Mesenchymal stem cell (in vitro differentiated cells and primary cell): ENCODE measurements around the gene ADI1.

Experiments used
- DNase-seq: peaks from one replicate; pipeline ENCODE4 v3.0.0-alpha.2; 2013
- H2AFZ ChIP-seq: one replicate; pipeline ENCODE4 v1.6.1; 2013; ENCODE audit warnings: low read depth, mild to moderate bottlenecking, control low read depth, inconsistent platforms, low read length, moderate library complexity
- H2AK5ac ChIP-seq: 2 replicates; pipeline ENCODE4 v1.6.1; 2013; ENCODE audit warnings: low read length, moderate library complexity, mild to moderate bottlenecking, inconsistent platforms; ENCODE audit not compliant: severe bottlenecking
- H2BK120ac ChIP-seq: one replicate; pipeline ENCODE4 v1.6.1; 2013; ENCODE audit warnings: low read depth, mild to moderate bottlenecking, inconsistent platforms, low read length, moderate library complexity
- H2BK12ac ChIP-seq, 2 experiments: one replicate each; pipeline ENCODE4 v1.6.1; 2013; ENCODE audit warnings: inconsistent platforms in 2 of 2, low read length in 2 of 2, mild to moderate bottlenecking in 2 of 2, moderate library complexity in 2 of 2, control low read depth in 1 of 2
- H2BK15ac ChIP-seq: one replicate; pipeline ENCODE4 v1.6.1; 2013; ENCODE audit warnings: mild to moderate bottlenecking, low read depth, inconsistent platforms; ENCODE audit not compliant: poor library complexity, severe bottlenecking
- H2BK5ac ChIP-seq: 2 replicates; pipeline ENCODE4 v1.6.1; 2013; ENCODE audit warnings: low read depth, mild to moderate bottlenecking, low read length, control low read depth, inconsistent platforms; ENCODE audit not compliant: poor library complexity, severe bottlenecking
- H3K14ac ChIP-seq, 2 experiments: one replicate each; pipeline ENCODE4 v1.6.1; 2013; ENCODE audit warnings: inconsistent platforms in 2 of 2, low read length in 2 of 2, control low read depth in 1 of 2, mild to moderate bottlenecking in 1 of 2, moderate library complexity in 1 of 2
- H3K18ac ChIP-seq, 2 experiments: one replicate each; pipeline ENCODE4 v1.6.1; 2013; ENCODE audit warnings: inconsistent platforms in 2 of 2, low read length in 2 of 2, control low read depth in 1 of 2, low read depth in 1 of 2, mild to moderate bottlenecking in 1 of 2
- H3K23ac ChIP-seq, 2 experiments: one replicate each; pipeline ENCODE4 v1.6.1; 2013; ENCODE audit warnings: inconsistent platforms in 2 of 2, low read length in 2 of 2, mild to moderate bottlenecking in 2 of 2, moderate library complexity in 2 of 2, control low read depth in 1 of 2
- H3K27ac ChIP-seq: 2 replicates; pipeline ENCODE4 v1.5.1; 2013; ENCODE audit warnings: mild to moderate bottlenecking, moderate library complexity, low read length, control low read depth, inconsistent platforms; ENCODE audit not compliant: poor library complexity, severe bottlenecking
- H3K27me3 ChIP-seq, 2 experiments: 2 replicates each; pipeline versions ENCODE4 v1.6.1 to v1.7.0; 2013; ENCODE audit warnings: low read length in 2 of 2, mild to moderate bottlenecking in 2 of 2, moderate library complexity in 2 of 2, control low read depth in 1 of 2, inconsistent platforms in 1 of 2; ENCODE audit not compliant: control insufficient read depth in 1 of 2, insufficient read depth in 1 of 2
- H3K36me3 ChIP-seq, 2 experiments: 2 replicates each; pipeline versions ENCODE4 v1.6.1 to v1.7.0; 2013; ENCODE audit warnings: low read length in 2 of 2, control low read depth in 1 of 2, inconsistent platforms in 1 of 2, low read depth in 1 of 2, mild to moderate bottlenecking in 1 of 2; ENCODE audit not compliant: insufficient read depth in 2 of 2, control insufficient read depth in 1 of 2
- H3K4ac ChIP-seq, 2 experiments: one replicate each; pipeline ENCODE4 v1.6.1; 2013; ENCODE audit warnings: inconsistent platforms in 2 of 2, low read length in 2 of 2, mild to moderate bottlenecking in 2 of 2, moderate library complexity in 2 of 2, control low read depth in 1 of 2, low read depth in 1 of 2
- H3K4me1 ChIP-seq: 2 replicates; pipeline ENCODE4 v1.6.1; 2013; ENCODE audit warnings: low read depth, low read length, control low read depth; ENCODE audit not compliant: control insufficient read depth, insufficient read depth
- H3K4me2 ChIP-seq: 2 replicates; pipeline ENCODE4 v1.6.1; 2013; ENCODE audit warnings: low read length, mild to moderate bottlenecking, inconsistent platforms; ENCODE audit not compliant: poor library complexity, severe bottlenecking
- H3K4me3 ChIP-seq, 2 experiments: 2 replicates each; pipeline versions ENCODE4 v1.5.1 to v1.7.0; 2013; ENCODE audit warnings: low read length in 2 of 2, mild to moderate bottlenecking in 2 of 2, control low read depth in 1 of 2, low read depth in 1 of 2; ENCODE audit not compliant: insufficient read depth in 1 of 2
- H3K79me1 ChIP-seq: replicated peaks from 2 replicates; pipeline ENCODE4 v1.6.1; 2013; ENCODE audit warnings: mild to moderate bottlenecking, control low read depth, low read length, inconsistent platforms; ENCODE audit not compliant: poor library complexity, severe bottlenecking
- H3K9ac ChIP-seq: 2 replicates; pipeline ENCODE4 v1.7.0; 2013; ENCODE audit warnings: mild to moderate bottlenecking, low read length, moderate library complexity
- H3K9me3 ChIP-seq: 2 replicates; pipeline ENCODE4 v1.7.0; 2013; ENCODE audit warnings: mild to moderate bottlenecking, low read length; ENCODE audit not compliant: control insufficient read depth
- H4K8ac ChIP-seq: one replicate; pipeline ENCODE4 v1.6.1; 2013; ENCODE audit warnings: inconsistent platforms, mild to moderate bottlenecking, low read length, moderate library complexity
- H4K91ac ChIP-seq: one replicate; pipeline ENCODE4 v1.6.1; 2013; ENCODE audit warnings: mild to moderate bottlenecking, low read length, inconsistent platforms
- WGBS: methylation state at CpG from one replicate; pipeline ENCODE4 v1.1.7; 2013; ENCODE audit warnings: mixed read lengths; 5-methylcytosine and 5-hydroxymethylcytosine counted together

ADI1 gene

DNA sequence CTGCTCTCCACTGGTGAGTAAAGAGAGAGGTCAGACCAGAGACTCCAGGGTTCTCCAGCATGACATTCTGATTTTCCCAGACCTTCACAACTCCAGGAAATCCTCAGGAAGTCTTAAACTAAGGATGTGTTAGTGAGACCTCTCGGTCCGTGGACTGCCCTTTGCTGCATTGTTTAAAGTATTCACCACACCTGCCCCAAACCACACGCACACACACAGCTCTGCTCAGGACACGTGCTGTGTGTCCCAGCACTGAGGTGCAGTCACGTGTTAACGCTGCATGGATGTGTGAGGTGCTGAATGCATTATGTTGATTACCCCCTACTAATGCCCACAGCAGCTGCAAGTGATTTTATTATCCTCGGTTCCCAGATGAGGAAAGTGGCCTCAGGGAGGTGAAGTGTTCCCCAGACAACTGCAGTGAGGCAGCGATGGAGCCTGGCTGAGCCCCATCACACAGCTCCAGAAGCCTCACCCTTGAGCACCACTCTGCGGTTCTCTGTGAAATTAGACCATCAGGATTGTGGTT is 71.5 kb downstream of the ADI1 start:
- no peak overlapping the region for H2BK15ac ChIP-seq
- no peak for DNase-seq
- H3K14ac ChIP-seq, result peak overlapping the region in 1 of 2 experiments; percentile 53
- H3K79me1 ChIP-seq, result peaks cover 32% of the 10 kb centered on the region
- 96% methylated on average over 9 of the region's 9 CpGs for WGBS
- peak overlapping the region; percentile 50 for H3K9ac ChIP-seq
- no peak overlapping the region for H2AFZ ChIP-seq
- no peak overlapping the region for H3K18ac ChIP-seq
- no peak overlapping the region for H3K4ac ChIP-seq
- H2AK5ac ChIP-seq, result no peak overlapping the region
- H3K4me2 ChIP-seq, result no peak overlapping the region
- no peak overlapping the region for H3K27ac ChIP-seq
- H3K4me1 ChIP-seq, result peaks cover 7% of the 10 kb centered on the region
- no peak overlapping the region for H2BK12ac ChIP-seq
- peaks cover 7% of the 10 kb centered on the region for H3K9me3 ChIP-seq
- H4K91ac ChIP-seq, result no peak overlapping the region
- no peak overlapping the region for H2BK120ac ChIP-seq
- H2BK5ac ChIP-seq, result no peak overlapping the region
- peak overlapping the region in 1 of 2 experiments; percentile 66 for H3K4me3 ChIP-seq
- no peak overlapping the region for H3K23ac ChIP-seq
- H3K27me3 ChIP-seq, result no peaks in the 10 kb centered on the region
- H4K8ac ChIP-seq, result no peak overlapping the region
- peaks cover 68 to 71% of the 10 kb centered on the region in 2 experiments for H3K36me3 ChIP-seq
